Heart left ventricle (tissue), 16 donors: ENCODE measurements around the gene PREB. TPM values are rescaled to one million over a fixed set of nuclear protein-coding genes. Genes with fewer than 3 reads are reported as not detected.

Experiments used
- ATAC-seq, 4 donors: fragments of 200-7000 bp; cut with Tn5 transposase; one replicate each; pipeline ENCODE4 v1.9.1; 2020 to 2022; ENCODE audit warnings: moderate library complexity in 4 of 4, mild to moderate bottlenecking in 3 of 4, moderate number of reproducible peaks in 1 of 4
- DNase-seq, 5 donors: peaks; one replicate each; pipeline ENCODE4 v3.0.0-alpha.2; 2020
- H3K27ac ChIP-seq, 12 donors: fragments of 200-600 bp; sonication (generic) in 4 of 12; one replicate each; pipeline versions ENCODE4 v1.5.0 to v1.8.0; 2016 to 2022; ENCODE audit warnings: mild to moderate bottlenecking in 2 of 12
- H3K27me3 ChIP-seq, 9 donors: fragments of 200-600 bp; sonication (generic) in 2 of 9; one replicate each; pipeline versions ENCODE4 v1.5.1 to v1.8.0; 2016 to 2022; ENCODE audit warnings: mild to moderate bottlenecking in 3 of 9
- H3K36me3 ChIP-seq, 9 donors: fragments of 200-600 bp; sonication (generic) in 2 of 9; one replicate each; pipeline versions ENCODE4 v1.5.0 to v1.8.0; 2018 to 2022; ENCODE audit warnings: mild to moderate bottlenecking in 2 of 9
- H3K4me1 ChIP-seq, 12 donors: fragments of 200-600 bp; sonication (generic) in 4 of 12; one replicate each; pipeline versions ENCODE4 v1.5.0 to v1.8.0; 2016 to 2022; ENCODE audit warnings: mild to moderate bottlenecking in 3 of 12
- H3K4me3 ChIP-seq, 12 donors: fragments of 200-600 bp; sonication (generic) in 4 of 12; one replicate each; pipeline versions ENCODE4 v1.5.0 to v1.8.0; 2017 to 2022; ENCODE audit warnings: mild to moderate bottlenecking in 9 of 12, moderate library complexity in 4 of 12
- H3K9me3 ChIP-seq, 12 donors: fragments of 200-600 bp; sonication (generic) in 4 of 12; one replicate each; pipeline versions ENCODE4 v1.5.0 to v1.8.0; 2016 to 2022; ENCODE audit warnings: mild to moderate bottlenecking in 1 of 12
- CTCF ChIP-seq, 12 donors: fragments of 200-600 bp; sonication (generic) in 4 of 12; IDR thresholded peaks; one replicate each; pipeline versions ENCODE4 v1.5.0 to v1.8.0; 2018 to 2022; ENCODE audit warnings: antibody characterized with exemption in 12 of 12, mild to moderate bottlenecking in 5 of 12
- POLR2A ChIP-seq, 2 donors: fragments of 450-650 bp; IDR thresholded peaks; one replicate each; pipeline ENCODE4 v1.6.1; 2017; ENCODE audit warnings: antibody characterized with exemption in 2 of 2, mild to moderate bottlenecking in 2 of 2, moderate library complexity in 2 of 2
- WGBS, 4 donors: extraction: QIAGEN DNeasy Blood & Tissue Kit in 2 of 4; methylation state at CpG; one replicate each; pipeline versions ENCODE4 v1.1.5 to v1.1.7; 2013 to 2018; 5-methylcytosine and 5-hydroxymethylcytosine counted together
- intact Hi-C, 10 donors: fragments of 100-400 bp; cut with DNase I; formaldehyde crosslinking; loops; one replicate each; pipeline versions ENCODE4 v1.11.1 to v1.14.2; 2022
- polyA plus RNA-seq, 2 donors: library from polyadenylated mRNA; stranded (reverse); fragments of 200-250 nt; gene quantifications; one replicate each; pipeline ENCODE4 v1.2.3, GENCODE V29; 2013
- total RNA-seq, 9 donors: library from RNA; depleted of rRNA in 2 of 9; stranded (reverse); fragments of >200 nt in 2 of 9; fragmentation: NEBNext Ultra II Directional in 3 of 9; extraction: Animal tissue kit (Norgen Biotek cat#: 25700) in 3 of 9; gene quantifications; one replicate each; pipeline versions ENCODE4 v1.1.0 to v1.2.4, GENCODE V29; 2016 to 2023
- donor health status: ischemic (EF 13 %, LVEDD 7.1; RV severe dilation, severe dysfunction).
- donor health status: healthy with polysubstance abuse.
- donor health status: DM: no; HTN: yes; CAD: no.
- donor health status: DM: no; HTN: no; CAD: no.
- donor health status: ischemic (EF 25% LVEDD 6.9; RV normal size, moderate dysfunction).
- donor health status: ischemic (EF 25% LVEDD 5.7; RV mildly dilated, moderate dysfunction).
- donor health status: healthy.
- donor health status: DM: yes; HTN: yes; CAD: no.
- donor health status: ischemic (EF 35%, LVEDD 5.7; RV mildly dilated, moderate dysfunction).
- donor health status: nonischemic (EF 11% LVEDD 7.7; RV severe dilation, severe dysfunction).
- donor health status: DM: yes; HTN: yes; CAD: no.
- donor health status: PGD.
- donor health status: ischemic (EF 29% LVEDD 5.4; RV normal size, mild dysfunction).
- donor health status: nonischemic (EF 23%, LVEDD 6.1; RV moderate dilation, normal function).

Gene PREB
- total and polyA plus RNA-seq, 11 donors = 41.1 to 99.4 (median 49.3) TPM

GRCh38 chr2:27138111-27138510, 3.7 kb upstream of the PREB start:
- DNase-seq = no peak
- Histone ChIP-seq H3K36me3 (no peaks in the 10 kb centered on the region), H3K4me1 (peaks cover 4 to 11% (median 7%) of the 10 kb centered on the region in 12 donors), H3K27ac (no peak overlapping the region), H3K4me3 (no peak overlapping the region), H3K9me3 (no peaks in the 10 kb centered on the region), H3K27me3 (no peaks in the 10 kb centered on the region)
- 79 to 82% (median 81%) methylated on average over 7 of the region's 7 CpGs for WGBS, 4 donors
- TF ChIP-seq CTCF (IDR thresholded peaks at IDR 0.05) (no peak), POLR2A (IDR thresholded peaks at IDR 0.05) (no peak)
- intact Hi-C loops = loop anchor here in 1 of 10 donors (5.0 kb wide), 1 partner anchor 69 kb away; no protein-coding TSS in a partner anchor
- no peak for ATAC-seq

- H3K27me3 ChIP-seq = no peaks in the 10 kb centered on the region
- no peak for ATAC-seq
- WGBS, 4 donors = 91 to 95% (median 93%) methylated on average over 15 to 21 of the region's 21 CpGs
- no peak overlapping the region for H3K27ac ChIP-seq
- no peaks in the 10 kb centered on the region for H3K9me3 ChIP-seq
- peaks cover 7 to 18% (median 11%) of the 10 kb centered on the region in 12 donors for H3K4me1 ChIP-seq
- intact Hi-C loops = loop anchor here in 1 of 10 donors (5.0 kb wide), 1 partner anchor 70 kb away; no protein-coding TSS in a partner anchor
- no peak for TF ChIP-seq POLR2A (IDR thresholded peaks at IDR 0.05)
- no peak for TF ChIP-seq CTCF (IDR thresholded peaks at IDR 0.05)
- DNase-seq = no peak
- peaks cover 0 to 6% (median 2%) of the 10 kb centered on the region in 9 donors for H3K36me3 ChIP-seq
- no peak overlapping the region for H3K4me3 ChIP-seq
Measured at GRCh38 chr2:27137322-27137935, 3.0 kb upstream of the PREB start.

GRCh38 chr2:27136751-27137150, 2.3 kb upstream of the PREB start:
- WGBS, 4 donors = 90 to 98% (median 93%) methylated on average over 7 of the region's 7 CpGs

More at GRCh38 chr2:27136751-27137150, 2.3 kb upstream of the PREB start:
- H3K27ac ChIP-seq = no peak overlapping the region
- peaks cover 0 to 12% (median 9%) of the 10 kb centered on the region in 9 donors for H3K36me3 ChIP-seq
- H3K4me3 ChIP-seq = no peak overlapping the region
- intact Hi-C loops = loop anchor here in 1 of 10 donors (5.0 kb wide), 1 partner anchor 71 kb away; no protein-coding TSS in a partner anchor
- ATAC-seq (no peak), DNase-seq (no peak)
- no peaks in the 10 kb centered on the region for H3K27me3 ChIP-seq
- peaks cover 7 to 19% (median 11%) of the 10 kb centered on the region in 12 donors for H3K4me1 ChIP-seq
- no peaks in the 10 kb centered on the region for H3K9me3 ChIP-seq
- TF ChIP-seq POLR2A (IDR thresholded peaks at IDR 0.05) (no peak), CTCF (IDR thresholded peaks at IDR 0.05) (no peak)
